ENCODE data around the gene ANKDD1A. TPM values are rescaled to one million over a fixed set of nuclear protein-coding genes. Genes with fewer than 3 reads are reported as not detected.
A peak's percentile ranks its signal among the peaks of the same experiment; 100 is the strongest.

The ANKDD1A gene
- total and polyA plus RNA-seq, 8 donors = 1.5 to 43.8 (median 5.2) TPM

DNA sequence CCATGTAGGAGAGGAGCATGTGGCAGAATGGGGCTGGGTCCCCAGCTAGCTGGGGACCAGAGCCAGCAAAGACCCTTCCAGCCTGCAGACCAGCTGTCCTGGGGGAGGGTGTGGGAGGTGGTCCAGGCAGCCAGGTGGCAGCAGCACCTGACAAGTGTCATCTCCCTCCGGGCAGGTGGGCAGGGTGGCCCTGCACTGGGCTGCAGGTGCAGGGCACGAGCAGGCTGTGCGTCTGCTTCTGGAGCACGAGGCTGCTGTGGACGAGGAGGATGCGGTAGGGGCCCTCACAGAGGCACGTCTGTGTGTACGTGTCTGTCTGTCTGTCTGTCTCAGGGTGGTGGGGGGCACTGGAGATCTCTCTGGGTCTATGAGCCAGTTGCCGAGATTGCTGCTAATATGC, 5.5 kb downstream of the ANKDD1A start:
- 83 to 94% (median 91%) methylated on average over 9 of the region's 9 CpGs for WGBS, 5 donors
- no peak for DNase-seq
- TF ChIP-seq EP300 (IDR thresholded peaks at IDR 0.05) = no peak
- no peak for TF ChIP-seq POLR2AphosphoS5 (IDR thresholded peaks at IDR 0.05)
- TF ChIP-seq, protein P1, sequence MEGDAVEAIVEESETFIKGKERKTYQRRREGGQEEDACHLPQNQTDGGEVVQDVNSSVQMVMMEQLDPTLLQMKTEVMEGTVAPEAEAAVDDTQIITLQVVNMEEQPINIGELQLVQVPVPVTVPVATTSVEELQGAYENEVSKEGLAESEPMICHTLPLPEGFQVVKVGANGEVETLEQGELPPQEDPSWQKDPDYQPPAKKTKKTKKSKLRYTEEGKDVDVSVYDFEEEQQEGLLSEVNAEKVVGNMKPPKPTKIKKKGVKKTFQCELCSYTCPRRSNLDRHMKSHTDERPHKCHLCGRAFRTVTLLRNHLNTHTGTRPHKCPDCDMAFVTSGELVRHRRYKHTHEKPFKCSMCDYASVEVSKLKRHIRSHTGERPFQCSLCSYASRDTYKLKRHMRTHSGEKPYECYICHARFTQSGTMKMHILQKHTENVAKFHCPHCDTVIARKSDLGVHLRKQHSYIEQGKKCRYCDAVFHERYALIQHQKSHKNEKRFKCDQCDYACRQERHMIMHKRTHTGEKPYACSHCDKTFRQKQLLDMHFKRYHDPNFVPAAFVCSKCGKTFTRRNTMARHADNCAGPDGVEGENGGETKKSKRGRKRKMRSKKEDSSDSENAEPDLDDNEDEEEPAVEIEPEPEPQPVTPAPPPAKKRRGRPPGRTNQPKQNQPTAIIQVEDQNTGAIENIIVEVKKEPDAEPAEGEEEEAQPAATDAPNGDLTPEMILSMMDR (IDR thresholded peaks at IDR 0.05) = no peak
- no peak for TF ChIP-seq POLR2A (IDR thresholded peaks at IDR 0.05)
- H3K9me3 ChIP-seq = no peaks in the 10 kb centered on the region
- no peak overlapping the region for H3K27ac ChIP-seq
- intact Hi-C loops (cut with DNase I; ENCODE audit: low total_unique reads) = no loop called here
- peaks cover 2 to 9% (median 6%) of the 10 kb centered on the region in 4 donors for H3K4me1 ChIP-seq
- H3K27me3 ChIP-seq = no peaks in the 10 kb centered on the region
- no peaks in the 10 kb centered on the region for H3K36me3 ChIP-seq
- H3K4me3 ChIP-seq = no peak overlapping the region

DNA sequence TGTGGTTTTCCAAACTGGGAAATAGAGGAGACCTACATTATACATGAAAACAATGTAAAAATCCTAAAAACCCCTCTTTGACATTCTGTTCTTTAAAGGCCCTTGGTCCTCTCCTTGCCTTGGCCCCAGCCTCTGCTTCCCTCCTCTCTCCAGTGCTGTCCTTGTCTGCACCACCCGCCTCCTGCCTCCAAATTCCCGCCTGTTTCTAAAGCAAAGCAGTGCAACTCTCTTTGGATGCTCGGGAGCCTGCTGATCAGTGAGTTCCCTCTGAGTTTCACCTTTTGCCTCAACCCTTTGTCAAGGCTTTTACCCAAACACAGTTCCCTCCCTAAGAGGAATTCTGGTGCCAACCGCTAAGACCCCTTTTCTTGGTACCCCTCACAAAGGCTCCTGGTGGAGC, 8.0 kb downstream of the ANKDD1A start:
- no peak for DNase-seq
- no peak for TF ChIP-seq EP300 (IDR thresholded peaks at IDR 0.05)
- TF ChIP-seq POLR2AphosphoS5 (IDR thresholded peaks at IDR 0.05) = no peak
- TF ChIP-seq POLR2A (IDR thresholded peaks at IDR 0.05) = no peak
- TF ChIP-seq, protein P1 (IDR thresholded peaks at IDR 0.05) = no peak
- Histone ChIP-seq H3K4me3 (no peak overlapping the region), H3K36me3 (no peaks in the 10 kb centered on the region), H3K27ac (no peak overlapping the region), H3K9me3 (no peaks in the 10 kb centered on the region), H3K4me1 (no peaks in the 10 kb centered on the region), H3K27me3 (no peaks in the 10 kb centered on the region)
- 92 to 97% (median 95%) methylated on average over 4 of the region's 4 CpGs for WGBS, 5 donors
- intact Hi-C loops (cut with DNase I; ENCODE audit: low total_unique reads) = no loop called here

DNA sequence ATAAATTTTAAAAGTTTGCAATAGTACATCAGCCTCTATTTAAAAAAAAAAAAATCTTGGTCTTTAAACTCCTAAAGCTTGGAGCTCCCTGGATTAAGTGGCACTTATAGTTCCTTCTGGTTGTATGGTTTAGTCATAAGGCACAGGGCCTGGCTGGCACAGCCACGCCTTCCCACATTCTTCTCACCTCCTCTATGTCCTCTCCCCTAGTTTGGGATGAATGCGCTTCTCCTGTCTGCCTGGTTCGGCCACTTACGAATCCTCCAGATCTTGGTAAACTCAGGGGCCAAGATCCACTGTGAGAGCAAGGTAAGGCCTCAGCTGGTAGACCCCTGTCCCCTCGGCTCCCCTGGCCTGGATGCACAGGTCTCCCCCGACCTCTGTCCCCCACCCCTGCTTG, 10.0 kb downstream of the ANKDD1A start:
- TF ChIP-seq, protein P1 (IDR thresholded peaks at IDR 0.05) = no peak
- TF ChIP-seq POLR2A (IDR thresholded peaks at IDR 0.05) (no peak), EP300 (IDR thresholded peaks at IDR 0.05) (no peak), POLR2AphosphoS5 (IDR thresholded peaks at IDR 0.05) (no peak)
- 43 to 80% (median 59%) methylated on average over 6 of the region's 6 CpGs for WGBS, 5 donors
- no peaks in the 10 kb centered on the region for H3K9me3 ChIP-seq
- peak overlapping the region in 1 of 5 donors; percentile 28 for H3K27ac ChIP-seq
- H3K27me3 ChIP-seq = no peaks in the 10 kb centered on the region
- no peak overlapping the region for H3K4me3 ChIP-seq
- no peaks in the 10 kb centered on the region for H3K4me1 ChIP-seq
- peaks cover 0 to 7% (median 0%) of the 10 kb centered on the region in 4 donors for H3K36me3 ChIP-seq
- intact Hi-C loops (cut with DNase I; ENCODE audit: low total_unique reads) = no loop called here
- peak in 1 of 2 donors; percentile 56 for DNase-seq

DNA sequence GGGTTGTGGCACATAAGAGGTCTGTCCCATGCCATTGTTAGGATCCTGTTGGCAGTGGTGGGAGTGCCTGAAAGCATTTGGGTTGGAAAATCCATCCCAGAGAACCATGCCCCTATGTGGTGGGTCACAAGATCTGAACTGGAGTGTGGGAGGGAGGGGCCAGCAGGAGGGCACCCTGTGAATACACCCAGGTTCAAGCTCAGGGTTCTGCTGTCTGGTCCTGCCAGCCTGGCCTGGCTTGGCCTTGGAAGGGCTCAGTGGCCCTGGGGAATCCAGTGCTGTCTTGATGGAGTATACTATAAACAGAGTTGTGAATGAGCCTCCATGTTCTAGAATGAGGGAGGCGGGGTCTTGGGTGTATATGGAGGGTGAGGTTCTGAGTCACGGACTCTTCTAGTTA, 11.8 kb downstream of the ANKDD1A start:
- DNase-seq = no peak
- H3K9me3 ChIP-seq = no peaks in the 10 kb centered on the region
- no peak for TF ChIP-seq EP300 (IDR thresholded peaks at IDR 0.05)
- TF ChIP-seq, protein P1 (IDR thresholded peaks at IDR 0.05) = no peak
- TF ChIP-seq POLR2A (IDR thresholded peaks at IDR 0.05) = no peak
- no peak for TF ChIP-seq POLR2AphosphoS5 (IDR thresholded peaks at IDR 0.05)
- 73 to 91% (median 89%) methylated on average over 2 of the region's 2 CpGs for WGBS, 5 donors
- H3K27me3 ChIP-seq = no peaks in the 10 kb centered on the region
- peaks cover 0 to 7% (median 0%) of the 10 kb centered on the region in 4 donors for H3K36me3 ChIP-seq
- no peak overlapping the region for H3K4me3 ChIP-seq
- no peak overlapping the region for H3K27ac ChIP-seq
- no peaks in the 10 kb centered on the region for H3K4me1 ChIP-seq
- intact Hi-C loops (cut with DNase I; ENCODE audit: low total_unique reads) = no loop called here

Data from stomach (tissue), 9 donors.